K562 (cell line): ENCODE results near the gene GLRX. TPM values are rescaled to one million over a fixed set of nuclear protein-coding genes. Genes with fewer than 3 reads are reported as not detected.

Source experiments
- ATAC-seq: fragments of 200-7000 bp; cut with Tn5 transposase; 3 replicates; pipeline ENCODE4 v1.9.1; 2020; ENCODE audit warnings: moderate library complexity
- BruUV-seq: library from RNA; stranded (reverse); fragments of 400-500 nt; replicated peaks from 2 replicates; lab custom pipeline; 2021; lab: Mats Ljungman, UMichigan
- CTCF ChIA-PET: fragments of 300-600 bp; formaldehyde crosslinking; extraction: SDS; loops from one replicate; lab custom pipeline; 2021; ENCODE audit warnings: low intra/inter-chr PET ratio; lab: Yijun Ruan, JAX
- POLR2A ChIA-PET: fragments of 300-600, 350-650 bp; sonication (Branson Sonifier 250); formaldehyde crosslinking; extraction: SDS; loops from one replicate; lab custom pipeline; 2021; ENCODE audit warnings: antibody characterized with exemption, inconsistent platforms; lab: Yijun Ruan, JAX
- DNase-seq, 4 experiments: peaks; one replicate each; pipeline versions ENCODE4 v3.0.0 to v3.0.0-alpha.2; 2011 to 2018; ENCODE audit warnings: low spot score in 3 of 4, mixed read lengths in 3 of 4; ENCODE audit errors: extremely low read depth in 1 of 4
- FAIRE-seq: peaks from 2 replicates; lab custom pipeline; 2011; peaks lifted over from hg19 to GRCh38; lab: Jason Lieb, UNC
- H2AFZ ChIP-seq: 2 replicates; pipeline ENCODE4 v1.6.0; 2011; ENCODE audit warnings: low read depth, low read length, control low read depth, inconsistent platforms
- H3K27ac ChIP-seq: fragments of 200-600 bp; 3 replicates; pipeline ENCODE4 v1.8.0; 2011; ENCODE audit warnings: low read depth, mild to moderate bottlenecking, control low read depth, inconsistent platforms, low read length, moderate library complexity, mixed read lengths; ENCODE audit errors: extremely low read depth
- H3K27me3 ChIP-seq, 2 experiments: fragments of 300-600 bp in 1 of 2; 2 replicates in 1 of 2; 3 replicates in 1 of 2; pipeline versions ENCODE4 v1.6.0 to v1.8.0; 2011; ENCODE audit warnings: inconsistent platforms in 2 of 2, low read length in 2 of 2, mild to moderate bottlenecking in 1 of 2, mixed read lengths in 1 of 2, moderate library complexity in 1 of 2; ENCODE audit not compliant: control insufficient read depth in 2 of 2, insufficient read depth in 2 of 2
- H3K36me3 ChIP-seq: fragments of 300-600 bp; 3 replicates; pipeline ENCODE4 v1.8.0; 2011; ENCODE audit warnings: mild to moderate bottlenecking, low read length, inconsistent platforms; ENCODE audit not compliant: control insufficient read depth, insufficient read depth
- H3K4me1 ChIP-seq, 2 experiments: fragments of 200-600 bp in 1 of 2; replicated peaks in 1 of 2; 2 replicates in 1 of 2; 3 replicates in 1 of 2; pipeline versions ENCODE4 v1.5.1 to v1.8.0; 2011; ENCODE audit warnings: inconsistent platforms in 2 of 2, low read length in 2 of 2, mild to moderate bottlenecking in 1 of 2, mixed read lengths in 1 of 2, moderate library complexity in 1 of 2; ENCODE audit not compliant: control insufficient read depth in 2 of 2, insufficient read depth in 2 of 2
- H3K4me2 ChIP-seq: 2 replicates; pipeline ENCODE4 v1.6.1; 2011; ENCODE audit warnings: low read length, control low read depth, inconsistent platforms, mixed read lengths; ENCODE audit not compliant: insufficient read depth
- H3K4me3 ChIP-seq: fragments of 200-600 bp; sonication (generic), shearing (Covaris generic); 2 replicates; pipeline ENCODE4 v1.5.1; 2016; ENCODE audit warnings: control low read depth, inconsistent platforms
- H3K79me2 ChIP-seq: fragments of 200-600 bp; 3 replicates; pipeline ENCODE4 v1.8.0; 2011; ENCODE audit warnings: low read length, inconsistent platforms; ENCODE audit not compliant: control insufficient read depth, insufficient read depth
- H3K9ac ChIP-seq, 2 experiments: 2 replicates each; pipeline versions ENCODE4 v1.6.0 to v1.6.1; 2011; ENCODE audit warnings: low read depth in 2 of 2, low read length in 2 of 2, control low read depth in 1 of 2, inconsistent platforms in 1 of 2, mild to moderate bottlenecking in 1 of 2, mixed read lengths in 1 of 2; ENCODE audit not compliant: insufficient read depth in 1 of 2
- H3K9me1 ChIP-seq: one replicate; pipeline ENCODE4 v1.6.0; 2011; ENCODE audit warnings: inconsistent platforms, mild to moderate bottlenecking, low read length, moderate library complexity; ENCODE audit not compliant: control insufficient read depth, insufficient read depth
- H3K9me3 ChIP-seq: replicated peaks from 2 replicates; pipeline ENCODE4 v1.5.1; 2011; ENCODE audit warnings: low read depth, low read length, inconsistent platforms; ENCODE audit not compliant: control insufficient read depth, insufficient read depth
- H4K20me1 ChIP-seq: replicated peaks from 2 replicates; pipeline ENCODE4 v1.6.1; 2011; ENCODE audit warnings: low read length, inconsistent platforms, mixed read lengths; ENCODE audit not compliant: control insufficient read depth, insufficient read depth
- CBX8 ChIP-seq: fragments of 200-600 bp; sonication (generic); IDR thresholded peaks from 2 replicates; pipeline ENCODE4 v1.6.1; 2012; ENCODE audit warnings: borderline replicate concordance, mixed run types, low read depth, mild to moderate bottlenecking, moderate library complexity, mixed read lengths, low read length, control low read depth, inconsistent platforms; ENCODE audit not compliant: poor library complexity, severe bottlenecking; ENCODE audit errors: extremely low read depth
- CUX1 ChIP-seq: fragments of 200-800 bp; sonication (Bioruptor generic); IDR thresholded peaks from 2 replicates; pipeline ENCODE4 v1.6.1; 2016; ENCODE audit warnings: missing genetic modification characterization, missing compliant biosample characterization
- IRF1 ChIP-seq: sonication (generic); formaldehyde crosslinking; IDR thresholded peaks from 2 replicates; pipeline ENCODE4 v1.8.0; 2022; ENCODE audit warnings: missing genetic modification reagents, mild to moderate bottlenecking, borderline replicate concordance
- KAT7 ChIP-seq: sonication (generic); formaldehyde crosslinking; IDR thresholded peaks from 2 replicates; pipeline ENCODE4 v1.8.0; 2022; ENCODE audit warnings: missing genetic modification reagents, mild to moderate bottlenecking, borderline replicate concordance
- NFATC3 ChIP-seq: fragments of 450-650 bp; IDR thresholded peaks from 2 replicates; pipeline ENCODE4 v1.6.1; 2017; ENCODE audit warnings: mild to moderate bottlenecking
- SAFB ChIP-seq: fragments of 200-400 bp; formaldehyde crosslinking; IDR thresholded peaks from 2 replicates; pipeline ENCODE4 v1.6.1; 2017; ENCODE audit warnings: low read depth, low read length, borderline replicate concordance
- SOX6 ChIP-seq: fragments of 450-650 bp; IDR thresholded peaks from 2 replicates; pipeline ENCODE4 v1.6.1; 2014; ENCODE audit warnings: mild to moderate bottlenecking
- THRB ChIP-seq: fragments of 450-650 bp; formaldehyde crosslinking; conservative IDR thresholded peaks from 2 replicates; pipeline ENCODE4 v1.4.0; 2022; ENCODE audit warnings: mild to moderate bottlenecking, missing genetic modification characterization
- TOE1 ChIP-seq, 2 experiments: fragments of 450-650 bp in 1 of 2; sonication (generic) in 1 of 2; formaldehyde crosslinking in 1 of 2; IDR thresholded peaks; 2 replicates each; pipeline versions ENCODE4 v1.7.1 to v1.8.0; 2016 to 2022; ENCODE audit warnings: borderline replicate concordance in 2 of 2, mild to moderate bottlenecking in 2 of 2, antibody characterized with exemption in 1 of 2, inconsistent platforms in 1 of 2, low read depth in 1 of 2, missing genetic modification reagents in 1 of 2, moderate library complexity in 1 of 2
- U2AF1 ChIP-seq: fragments of 200-400 bp; formaldehyde crosslinking; optimal IDR thresholded peaks from 2 replicates; pipeline ENCODE3; 2017; ENCODE audit warnings: mild to moderate bottlenecking, low read depth, low read length, moderate library complexity
- ZNF584 ChIP-seq: fragments of 200-800 bp; sonication (Bioruptor generic); IDR thresholded peaks from 2 replicates; pipeline ENCODE4 v1.6.1; 2016; ENCODE audit warnings: low read depth, mild to moderate bottlenecking, missing genetic modification characterization, missing compliant biosample characterization
- WGBS: fragments of 100-300 bp; shearing (Covaris generic); methylation state at CpG from one replicate; pipeline ENCODE4 v1.1.6; 2016; ENCODE audit warnings: low coverage, mixed read lengths; ENCODE audit not compliant: insufficient coverage; ENCODE audit errors: missing lambda C conversion rate; 5-methylcytosine and 5-hydroxymethylcytosine counted together
- in situ Hi-C: fragments of 300-500 bp; cut with MboI; formaldehyde crosslinking; loops from 4 replicates; pipeline ENCODE4 v1.15.0; 2018; ENCODE audit warnings: inconsistent platforms, mixed read lengths
- intact Hi-C: fragments of 100-400 bp; cut with micrococcal nuclease; formaldehyde crosslinking; loops from 2 replicates; pipeline ENCODE4 v1.14.2; 2022
- polyA plus RNA-seq, 8 experiments: library from polyadenylated mRNA; depleted of rRNA in 4 of 8; stranded (reverse) in 5 of 8; unstranded in 3 of 8; fragments of >200 nt; fragmentation: Nextera tagmentation in 2 of 8; fragmentation: Illumina TruSeq in 1 of 8; extraction: Ambion mirVana in 2 of 8; extraction: Trizol in 1 of 8; gene quantifications; 2 replicates each; pipeline versions ENCODE4 v1.2.1 to v1.2.3, GENCODE V29; 2011 to 2014; ENCODE audit warnings: inconsistent platforms in 1 of 8, missing spikeins in 1 of 8
- total RNA-seq, 7 experiments: library from RNA; depleted of rRNA in 6 of 7; stranded (reverse); fragments of >200 nt in 6 of 7; fragmentation: Illumina TruSeq in 2 of 7; extraction: Trizol in 2 of 7; gene quantifications; 2 replicates each; pipeline versions ENCODE4 v1.2.1 to v1.2.3, GENCODE V29; 2011 to 2021; ENCODE audit warnings: low replicate concordance in 1 of 7

GLRX gene
- total and polyA plus RNA-seq, 9 of the 15 experiments (the other 6 are each of a cell fraction or from before 2014, with no cell fraction given), result 2.3 to 11.2 (median 4.6) TPM

DNA sequence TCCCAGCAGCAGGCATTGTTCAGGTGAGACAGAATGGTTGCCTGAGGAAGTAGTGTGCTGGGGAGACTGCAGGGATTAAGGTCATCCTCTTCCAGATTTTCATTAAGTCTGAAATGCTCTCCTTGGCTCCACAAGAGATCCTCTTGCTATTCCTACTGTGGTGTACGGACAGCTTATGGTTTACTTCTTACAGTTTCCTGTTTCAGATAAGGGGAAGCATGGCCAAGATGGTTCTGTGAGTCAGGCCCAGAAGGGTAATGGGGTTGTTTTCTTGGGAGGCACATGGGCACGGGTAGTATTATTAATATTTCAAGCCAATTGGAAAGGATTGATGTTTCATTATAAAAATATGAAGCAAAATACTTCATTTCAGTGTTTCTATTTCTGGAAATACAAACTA lies 42.9 kb downstream of the GLRX start:
- Histone ChIP-seq H3K27ac (no peak overlapping the region), H3K27me3 (no peaks in the 10 kb centered on the region), H3K79me2 (0 out of 3 replicates have a peak, but pooled peaks cover 4% of the 10 kb centered on the region), H3K4me1 (no peaks in the 10 kb centered on the region; a peak in 1 of 5 replicates), H3K4me2 (no peak overlapping the region), H3K9me1 (no peaks in the 10 kb centered on the region), H3K9ac (no peak overlapping the region; a peak in 1 of 4 replicates), H2AFZ (no peak overlapping the region), H3K9me3 (no peaks in the 10 kb centered on the region), H3K36me3 (peaks cover 83% of the 10 kb centered on the region), H3K4me3 (no peak overlapping the region), H4K20me1 (no peaks in the 10 kb centered on the region)
- ChIA-PET POLR2A (interaction anchor here (1.2 to 2.3 kb wide), 2 partner anchors 9 to 28 kb away, joined by 4 to 7 read pairs; no protein-coding TSS in a partner anchor), CTCF (interaction anchor here (2.6 to 4.3 kb wide), 2 partner anchors 63 to 67 kb away, joined by 22 to 63 read pairs; no protein-coding TSS in a partner anchor)
- intact Hi-C loops (loop anchor here (5.0 to 10.0 kb wide), 2 partner anchors 495 to 558 kb away; partner anchors contain the start of gene MCTP1), in situ Hi-C loops (loop anchor here (5.0 kb wide), 1 partner anchor 68 kb away; no protein-coding TSS in a partner anchor)
- BruUV-seq, result no TSS peak
- ATAC-seq, result no peak
- WGBS, result 72% methylated on average over 2 of the region's 2 CpGs
- FAIRE-seq, result no peak
- DNase-seq, result no peak
- TF ChIP-seq NFATC3, result no peak
- no peak for TF ChIP-seq CUX1
- TF ChIP-seq CBX8, result no peak
- TF ChIP-seq THRB (CRISPR knock-in tag), result no peak
- no peak for TF ChIP-seq KAT7 (CRISPR knock-in tag)
- TF ChIP-seq U2AF1, result no peak
- TF ChIP-seq TOE1 (IDR thresholded peaks at IDR 0.05; ENCODE audit: borderline replicate concordance), result no peak
- TF ChIP-seq TOE1 (CRISPR knock-in tag; IDR thresholded peaks at IDR 0.05; ENCODE audit: borderline replicate concordance, low read depth), result no peak
- no peak for TF ChIP-seq IRF1 (CRISPR knock-in tag)
- no peak for TF ChIP-seq SOX6
- no peak for TF ChIP-seq SAFB
- no peak for TF ChIP-seq ZNF584
